ENCODE data around the gene GATA1. TPM values are rescaled to one million over a fixed set of nuclear protein-coding genes. Genes with fewer than 3 reads are reported as not detected.

GATA1 gene
- total RNA-seq, 2 experiments from 2014 or later, result not detected

DNA sequence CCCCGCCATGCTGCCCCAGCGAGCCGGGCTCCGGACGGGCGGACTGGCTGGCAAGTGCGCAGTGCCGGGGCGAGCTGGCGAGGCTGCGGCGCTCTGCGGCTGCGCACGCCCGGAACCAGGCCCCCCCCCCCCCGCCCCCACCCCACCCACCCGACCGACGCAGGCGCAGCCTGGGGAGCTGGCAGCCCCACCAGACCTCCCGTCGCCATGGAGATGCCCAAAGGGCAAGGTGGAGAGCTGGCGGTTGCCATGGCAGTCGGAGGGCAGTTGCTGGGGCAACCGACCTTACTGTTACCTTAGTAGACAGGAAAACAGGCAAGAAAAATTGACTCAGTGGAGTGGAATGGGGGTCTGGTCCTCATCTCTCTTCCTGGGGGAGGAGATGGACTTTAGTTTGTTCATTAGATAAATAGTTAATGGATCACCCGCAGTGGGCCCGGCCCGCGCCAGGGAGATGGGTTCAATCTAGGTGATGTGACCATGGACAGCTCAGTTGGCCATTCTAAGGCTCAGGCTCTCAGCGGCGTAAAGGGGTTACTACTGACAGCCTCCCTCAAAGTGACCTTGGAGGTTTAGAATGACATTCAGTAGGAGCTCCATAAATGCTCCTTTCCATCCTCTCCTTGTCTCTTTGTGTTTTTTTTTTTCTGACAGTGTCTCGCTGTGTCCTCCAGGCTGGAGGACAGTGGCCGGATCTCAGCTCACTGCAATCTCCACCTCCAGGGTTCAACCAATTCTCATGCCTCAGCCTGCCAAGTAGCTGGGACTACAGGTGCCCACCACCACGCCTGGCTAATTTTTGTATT is 49.3 kb downstream of the GATA1 start, which contains the start of gene PCSK1N:
TSS of gene PCSK1N (minus strand) at position 87 of the 806 bp plus-strand sequence. CDS start at position 9, 78 bp downstream.
- peaks cover 16% of the 10 kb centered on the region for H3K27me3 Mint-ChIP-seq (ENCODE audit: low read depth)
- no peaks in the 10 kb centered on the region for H3K9me3 Mint-ChIP-seq
- intact Hi-C loops (cut with micrococcal nuclease), result no loop called here
- H3K36me3 Mint-ChIP-seq (ENCODE audit: low read depth), result no peaks in the 10 kb centered on the region
- H3K27ac Mint-ChIP-seq, result no peak within 1 kb of the TSS
- H3K4me3 Mint-ChIP-seq, result peak within 1 kb of the TSS; percentile 70
- peaks cover 14% of the 10 kb centered on the region for H3K4me1 Mint-ChIP-seq (ENCODE audit: low read depth)
- DNase-seq, result peak; percentile 13
- CTCF ChIA-PET, result no interaction called here

GRCh38 chrX:48839686-48840085 is 53.3 kb downstream of the GATA1 start:
- H3K27me3 Mint-ChIP-seq (ENCODE audit: low read depth), result peaks cover 2% of the 10 kb centered on the region
- intact Hi-C loops (cut with micrococcal nuclease), result no loop called here
- peaks cover 4% of the 10 kb centered on the region for H3K4me1 Mint-ChIP-seq (ENCODE audit: low read depth)
- no peak overlapping the region for H3K27ac Mint-ChIP-seq
- no peak overlapping the region for H3K4me3 Mint-ChIP-seq
- CTCF ChIA-PET, result no interaction called here
- no peaks in the 10 kb centered on the region for H3K36me3 Mint-ChIP-seq (ENCODE audit: low read depth)
- no peaks in the 10 kb centered on the region for H3K9me3 Mint-ChIP-seq
- DNase-seq, result no peak

Other genes starting within 250 kb of the GATA1 start
- gene TBC1D25, start 246.9 kb upstream of the GATA1 start, total RNA-seq, result 10 to 100 TPM; 10.6 to 11.1 TPM
- 100 to 1,000 TPM; 139 to 143 TPM for gene RBM3, start 212.1 kb upstream of the GATA1 start, total RNA-seq
- 10 to 100 TPM; 37.0 to 40.1 TPM for gene WDR13, start 189.1 kb upstream of the GATA1 start, total RNA-seq
- 10 to 100 TPM; 76.1 to 77.8 TPM for gene WAS, start 102.8 kb upstream of the GATA1 start, total RNA-seq
- 10 to 100 TPM; 31.5 to 31.9 TPM for gene SUV39H1, start 89.9 kb upstream of the GATA1 start, total RNA-seq
- gene GLOD5, start 24.8 kb upstream of the GATA1 start, total RNA-seq, result not detected
- 10 to 100 TPM; 91.1 to 99.4 TPM for gene HDAC6, start 15.5 kb downstream of the GATA1 start, total RNA-seq
- not detected for gene ERAS, start 39.9 kb downstream of the GATA1 start, total RNA-seq
- 1 to 10 TPM; 1.7 to 1.9 TPM for gene PCSK1N, start 49.0 kb downstream of the GATA1 start, total RNA-seq
- 10 to 100 TPM; 88.0 to 94.9 TPM for gene TIMM17B, start 111.2 kb downstream of the GATA1 start, total RNA-seq
- 10 to 100 TPM; 86.8 to 94.5 TPM for gene PQBP1, start 111.3 kb downstream of the GATA1 start, total RNA-seq
- gene SLC35A2, start 125.1 kb downstream of the GATA1 start, total RNA-seq, result 10 to 100 TPM; 23.9 to 26.7 TPM
- gene PIM2, start 132.4 kb downstream of the GATA1 start, total RNA-seq, result 100 to 1,000 TPM; 634 to 648 TPM
- gene OTUD5, start 171.0 kb downstream of the GATA1 start, total RNA-seq, result 10 to 100 TPM; 69.1 to 70.5 TPM
- gene KCND1, start 185.3 kb downstream of the GATA1 start, total RNA-seq, result 1 to 10 TPM; 2.1 to 2.7 TPM
- 10 to 100 TPM; 64.8 to 73.1 TPM for gene GRIPAP1, start 215.7 kb downstream of the GATA1 start, total RNA-seq

Measured in activated naive CD4-positive, alpha-beta T cell treated with anti-CD3 and anti-CD28 coated beads for 36 hours (primary cell).